ENCODE data around the gene ALDH1L1.

The ALDH1L1 gene

DNA sequence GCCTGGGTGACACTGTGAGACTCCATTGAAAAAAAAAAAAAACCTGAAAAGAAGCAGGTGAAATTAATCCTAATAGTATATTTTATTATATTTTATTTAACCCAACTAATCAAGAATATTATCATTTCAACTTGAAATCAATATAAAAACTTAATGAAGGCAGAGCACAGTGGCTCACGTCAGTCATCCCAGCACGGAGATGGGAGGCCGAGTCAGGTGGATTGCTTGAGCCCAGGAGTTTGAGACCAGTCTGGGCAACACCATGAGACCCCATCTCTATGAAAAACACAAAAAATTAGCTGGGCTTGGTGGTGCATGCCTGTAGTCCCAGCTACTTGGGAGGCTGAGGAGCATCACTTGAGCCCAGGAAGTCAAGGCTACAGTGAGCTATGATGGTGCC is 63.2 kb downstream of the ALDH1L1 start:
- no peak for DNase-seq

DNA sequence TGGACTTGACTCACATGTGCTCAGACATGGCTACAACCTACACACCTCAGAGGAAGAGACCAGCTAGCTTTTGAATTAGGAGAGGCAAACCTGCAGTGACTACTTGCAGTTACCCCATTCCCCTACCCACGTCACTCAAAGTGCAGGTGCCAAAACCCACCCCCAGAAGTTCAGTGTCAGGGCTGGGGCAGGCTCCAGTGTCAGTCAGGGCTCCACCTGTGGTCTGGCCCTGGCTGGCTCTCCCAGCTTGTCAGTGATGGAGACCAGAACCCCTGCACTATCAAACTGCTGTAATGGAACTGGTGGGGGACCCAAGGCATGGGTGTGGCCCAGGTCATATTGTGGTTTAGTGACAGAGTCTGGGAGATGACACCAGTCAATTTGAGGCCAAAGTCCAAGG is 63.9 kb downstream of the ALDH1L1 start:
- no peak for DNase-seq

DNA sequence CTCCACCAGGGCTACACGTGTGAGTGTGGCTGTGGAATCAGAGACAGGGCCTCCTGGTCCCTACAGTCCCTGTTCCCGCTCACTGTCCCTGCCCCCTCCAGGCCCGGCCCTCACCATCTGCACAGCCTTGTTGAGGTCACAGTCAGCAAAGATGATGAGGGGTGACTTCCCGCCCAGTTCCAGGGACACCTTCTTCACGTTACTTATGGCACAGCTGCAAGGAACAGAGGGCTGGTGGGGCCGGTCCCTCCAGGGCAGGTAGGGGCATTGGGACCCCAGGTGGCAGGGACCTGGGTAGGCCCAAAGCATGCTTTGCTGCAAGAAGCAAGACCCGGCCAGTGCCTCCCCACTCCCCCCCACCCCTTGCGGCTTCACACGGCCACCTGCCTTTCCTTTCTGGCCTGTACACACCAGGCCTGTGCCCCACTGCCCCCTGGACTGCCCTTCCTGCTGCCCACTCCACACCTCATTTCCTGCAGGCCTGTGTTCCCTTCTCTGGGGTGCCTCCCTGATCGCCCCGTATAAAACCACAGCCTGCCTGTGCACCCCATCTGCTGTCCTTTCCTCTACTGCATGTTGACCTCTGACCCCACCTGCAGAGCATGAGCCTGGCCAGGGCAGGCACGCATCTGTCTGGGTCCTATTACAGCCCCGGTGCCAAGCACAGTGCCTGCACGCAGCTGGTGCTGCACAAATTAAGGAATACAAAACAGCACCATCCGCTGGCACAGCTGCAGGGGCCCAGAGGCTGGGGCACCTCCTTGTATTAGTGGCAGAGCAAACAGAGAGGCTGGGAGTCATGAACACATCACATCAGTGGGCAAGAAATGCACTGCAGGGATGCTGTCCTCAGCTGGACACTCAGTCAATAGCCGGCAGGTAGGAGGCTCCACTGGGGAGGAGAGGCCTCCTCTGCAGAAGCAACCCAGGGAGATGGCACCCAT is 65.7 kb downstream of the ALDH1L1 start:
- DNase-seq = no peak

DNA sequence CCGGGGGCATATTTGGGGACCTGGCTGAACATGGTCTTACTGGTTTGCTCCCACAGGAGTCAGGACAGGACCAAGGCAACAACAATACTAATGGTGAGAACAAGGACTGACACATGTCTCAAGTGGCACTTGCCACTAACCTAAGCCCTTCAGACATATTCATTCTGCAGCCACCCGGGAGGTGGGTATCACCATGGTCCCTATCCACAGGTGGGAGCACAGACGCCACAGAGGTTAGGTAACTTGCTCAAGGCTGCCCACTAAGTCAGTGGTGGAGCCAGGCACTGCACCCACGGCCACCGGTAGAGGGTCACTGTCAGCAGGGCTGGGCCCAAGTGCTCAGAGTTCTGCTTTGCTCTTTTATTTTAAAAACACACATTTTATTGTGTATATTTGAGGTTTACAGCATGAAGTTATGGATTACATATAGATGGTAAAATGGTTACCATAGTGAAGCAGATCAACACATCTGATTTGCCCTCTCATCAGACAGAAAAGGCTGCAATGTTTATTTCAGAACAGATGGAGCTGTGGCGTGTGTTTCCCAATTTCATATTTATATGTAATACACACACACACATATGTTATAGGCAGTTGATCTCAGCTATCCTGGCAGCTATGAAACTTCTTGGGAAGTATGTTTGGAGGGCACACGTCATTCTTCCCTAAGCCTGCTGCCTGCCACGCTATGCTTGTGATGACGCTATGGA is 66.5 kb downstream of the ALDH1L1 start:
- DNase-seq = peak; percentile 1

DNA sequence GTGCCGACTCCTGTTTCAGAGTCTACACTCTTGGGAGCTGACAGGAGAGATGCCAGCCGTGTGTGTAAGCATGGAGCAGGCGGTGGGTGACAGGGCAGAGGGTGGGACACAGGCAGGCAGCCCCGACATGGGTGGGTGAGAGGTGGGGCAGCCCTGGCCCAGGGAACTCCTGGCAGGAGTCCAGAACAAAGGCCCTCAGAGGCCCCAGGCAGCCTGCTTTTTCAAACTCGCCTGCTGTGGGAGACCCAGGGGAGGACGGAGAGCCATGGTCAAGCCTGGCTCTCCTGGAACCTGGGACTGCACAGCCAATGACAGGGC is 67.2 kb downstream of the ALDH1L1 start:
- DNase-seq = no peak

DNA sequence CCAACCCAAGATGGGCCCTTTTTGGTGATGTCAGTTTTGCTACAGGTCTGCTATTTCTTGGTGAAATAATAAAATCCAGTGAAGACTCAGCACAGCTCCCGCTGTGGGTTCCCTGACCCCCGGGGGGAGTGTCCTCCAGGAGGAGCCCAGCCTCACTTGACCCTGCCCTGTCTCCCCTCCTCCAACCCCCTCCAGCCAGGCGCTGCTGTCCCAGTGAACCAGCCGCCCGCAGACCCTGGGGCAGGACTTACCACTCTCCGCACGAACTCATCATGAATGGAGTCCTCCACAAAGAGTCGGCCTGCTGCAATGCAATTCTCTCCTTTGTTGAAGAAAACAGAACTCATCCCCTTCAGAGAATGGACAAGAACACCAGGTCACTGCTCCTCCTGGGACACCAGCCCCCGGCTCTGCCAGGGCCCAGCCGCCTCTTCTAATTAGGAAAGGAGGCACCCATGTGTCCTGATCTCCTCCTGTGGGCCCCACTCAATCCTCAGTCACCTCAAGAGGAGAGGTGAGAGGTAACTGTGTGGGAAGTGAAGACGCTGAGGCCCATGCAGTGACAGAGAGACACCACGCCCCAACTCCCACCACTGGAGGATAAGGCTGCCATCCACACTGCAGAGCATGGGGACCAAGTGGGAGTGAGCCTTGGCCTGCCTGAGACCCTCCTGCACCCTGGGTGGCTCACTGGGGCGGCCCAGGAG is 67.7 kb downstream of the ALDH1L1 start:
- no peak for DNase-seq

DNA sequence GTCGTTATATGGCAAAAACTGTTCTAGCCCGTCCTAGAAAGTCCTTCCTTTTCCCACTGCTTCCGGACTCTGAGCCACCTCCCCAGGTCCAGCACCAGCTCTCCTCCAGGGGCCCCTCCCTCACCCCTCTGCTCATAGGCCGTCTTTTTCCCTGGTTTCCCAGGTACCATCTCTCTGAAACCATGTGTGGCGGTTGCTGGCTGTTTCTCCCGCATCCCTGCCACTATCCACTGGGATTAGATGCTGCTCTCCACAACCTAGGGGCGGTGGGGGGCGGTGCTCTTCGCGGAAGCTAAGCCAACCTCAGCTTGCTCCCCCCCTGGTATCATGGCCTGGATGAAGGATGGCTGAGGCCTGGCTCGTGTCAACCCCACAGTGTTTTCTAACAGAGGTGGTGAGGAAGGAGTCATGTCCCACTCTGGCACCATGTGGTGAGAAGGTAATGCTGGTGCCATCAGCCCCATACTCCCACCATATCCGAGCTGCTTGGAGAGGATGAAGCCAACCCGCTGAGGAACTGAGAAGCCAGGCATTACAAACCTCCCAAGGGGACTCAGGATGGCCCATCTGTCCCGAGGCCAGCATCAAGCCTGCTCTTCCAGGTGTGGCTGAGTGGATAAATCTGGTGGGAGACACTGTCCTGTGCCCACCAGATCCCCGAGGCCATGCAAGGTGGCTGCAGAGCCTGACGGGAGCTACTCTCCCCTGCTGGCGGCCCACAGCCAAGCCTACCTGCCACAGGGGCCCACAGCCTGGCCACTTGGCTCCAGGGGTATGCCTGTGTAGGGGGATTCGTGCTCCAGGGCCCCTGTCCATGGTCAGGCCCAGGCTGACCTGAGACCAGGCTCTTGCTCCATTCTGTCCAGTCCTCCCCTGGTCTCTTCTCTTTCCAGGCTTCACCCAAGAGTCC is 68.6 kb downstream of the ALDH1L1 start:
- DNase-seq = no peak

DNA sequence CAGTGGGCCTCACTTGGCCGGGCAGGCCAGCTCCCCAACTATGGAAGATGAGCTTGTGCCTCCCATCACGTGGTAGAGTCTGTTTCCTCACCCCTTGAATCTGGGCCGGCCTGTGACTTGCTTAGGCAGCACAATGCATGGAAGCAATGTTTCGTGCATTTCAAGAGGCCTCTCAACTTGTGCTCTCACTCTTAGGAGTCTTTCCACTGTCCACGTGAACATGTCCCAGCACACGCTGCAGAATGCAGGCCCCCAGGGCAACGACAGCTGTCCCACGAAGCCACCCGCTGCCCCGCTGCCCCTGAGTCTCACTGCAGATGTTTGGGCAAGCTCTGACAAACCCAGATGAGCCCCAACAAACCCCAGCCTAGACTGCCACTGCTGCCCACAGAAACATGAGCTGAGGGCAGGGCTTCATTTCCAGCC is 69.2 kb downstream of the ALDH1L1 start:
- DNase-seq = no peak

DNA sequence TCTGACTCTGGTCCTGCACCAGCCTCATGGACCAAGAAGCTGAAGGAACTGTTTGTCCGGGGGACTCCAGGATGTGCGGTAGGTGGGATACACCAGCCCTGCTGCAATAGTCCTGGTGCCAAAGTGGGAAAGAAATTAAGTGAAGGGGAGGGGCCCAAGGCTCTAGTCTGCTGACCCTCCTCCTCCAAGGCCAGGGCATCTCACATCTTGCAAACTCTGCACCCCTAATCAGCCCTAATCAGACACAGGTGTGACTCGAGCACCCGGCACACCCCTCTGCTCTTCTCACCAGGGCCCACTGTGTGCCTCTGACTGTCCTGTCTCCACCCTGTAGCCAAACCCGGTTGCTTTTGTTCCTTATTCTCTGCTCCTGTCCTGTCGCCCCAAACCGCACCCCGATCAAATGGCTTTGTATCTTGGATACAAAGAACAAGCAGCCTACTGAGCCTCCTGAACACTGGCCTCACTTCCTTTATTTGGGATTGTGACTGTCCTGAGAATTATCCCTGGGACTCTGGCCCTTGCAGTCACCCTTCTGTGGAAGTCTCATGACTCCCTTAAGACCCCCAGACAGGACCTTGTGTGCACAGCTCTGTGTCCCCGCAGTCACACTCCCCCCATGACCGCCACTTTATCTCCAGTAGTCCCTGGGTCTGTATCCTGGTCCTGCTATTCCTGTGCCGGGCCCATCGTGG is 69.8 kb downstream of the ALDH1L1 start:
- no peak for DNase-seq

DNA sequence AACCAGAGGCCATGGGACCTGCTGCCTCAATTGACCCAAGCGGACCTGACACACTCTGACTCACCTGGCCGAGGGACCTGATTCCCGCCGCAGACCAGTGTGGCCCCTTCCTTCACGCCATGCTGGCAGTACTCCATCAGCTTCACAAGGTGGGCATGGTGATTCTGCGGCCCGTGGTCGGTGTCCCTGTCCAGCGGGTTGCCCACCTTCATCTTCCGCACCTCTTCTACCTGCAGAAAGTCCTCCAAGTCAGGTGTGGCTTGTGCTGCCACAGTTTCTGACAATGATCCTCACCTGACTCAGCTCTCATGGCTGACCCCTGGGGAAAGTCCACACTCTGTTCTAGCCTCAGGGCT is 70.5 kb downstream of the ALDH1L1 start:
- DNase-seq = no peak

DNA sequence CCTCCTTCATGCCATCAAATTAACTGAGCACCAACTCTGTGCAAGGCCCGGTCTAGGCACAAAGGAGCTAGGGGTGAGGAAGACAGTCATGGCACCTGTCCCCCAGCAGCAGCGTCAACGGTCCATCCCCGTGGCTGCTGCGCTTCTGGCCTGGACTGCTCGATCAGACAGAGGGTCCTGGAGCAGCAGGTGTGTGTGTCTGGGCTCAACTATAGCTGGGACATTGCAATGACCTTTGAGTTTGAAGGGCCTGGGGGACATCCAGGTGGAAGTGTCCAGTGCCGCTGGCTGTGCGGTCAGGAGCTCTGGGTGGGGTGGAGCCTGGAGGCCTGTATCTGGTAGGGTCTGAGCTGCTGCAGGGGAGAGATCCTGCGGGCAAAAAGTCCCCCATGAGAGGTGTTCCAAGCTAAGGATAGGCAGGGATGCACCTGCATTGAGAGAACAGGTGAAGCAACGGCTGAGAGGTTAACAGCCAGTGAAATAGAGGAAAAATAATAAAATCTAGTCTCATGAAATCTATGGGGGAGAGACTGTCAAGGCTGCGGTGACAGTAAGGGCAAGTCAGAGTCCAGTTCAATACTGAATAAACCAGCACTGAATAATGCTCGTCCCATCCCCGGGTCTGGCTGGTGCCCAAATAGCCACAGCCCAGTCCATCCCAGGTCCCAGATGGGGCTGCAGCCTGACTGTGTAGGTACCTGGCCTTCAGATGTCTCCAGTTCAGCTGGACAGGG is 71.1 kb downstream of the ALDH1L1 start:
- DNase-seq = no peak

DNA sequence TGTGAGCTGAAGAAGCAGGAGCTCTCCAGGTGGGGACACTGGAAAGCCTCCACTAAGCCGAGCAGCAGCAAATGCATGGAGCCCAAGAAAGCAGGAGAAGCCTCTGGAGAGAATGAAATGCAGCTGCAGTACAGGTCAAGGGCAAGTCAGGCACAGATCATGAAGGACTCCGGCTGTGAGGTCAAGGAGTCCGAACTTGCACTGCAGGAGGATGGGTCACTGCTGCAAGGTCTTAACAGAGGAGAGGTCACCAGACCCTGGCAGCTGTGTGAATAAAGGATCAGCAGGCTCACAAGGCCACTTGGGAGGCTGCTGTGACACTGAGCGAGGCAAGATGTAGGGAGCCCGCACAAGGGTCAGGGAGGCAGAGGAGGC is 71.7 kb downstream of the ALDH1L1 start:
- no peak for DNase-seq

DNA sequence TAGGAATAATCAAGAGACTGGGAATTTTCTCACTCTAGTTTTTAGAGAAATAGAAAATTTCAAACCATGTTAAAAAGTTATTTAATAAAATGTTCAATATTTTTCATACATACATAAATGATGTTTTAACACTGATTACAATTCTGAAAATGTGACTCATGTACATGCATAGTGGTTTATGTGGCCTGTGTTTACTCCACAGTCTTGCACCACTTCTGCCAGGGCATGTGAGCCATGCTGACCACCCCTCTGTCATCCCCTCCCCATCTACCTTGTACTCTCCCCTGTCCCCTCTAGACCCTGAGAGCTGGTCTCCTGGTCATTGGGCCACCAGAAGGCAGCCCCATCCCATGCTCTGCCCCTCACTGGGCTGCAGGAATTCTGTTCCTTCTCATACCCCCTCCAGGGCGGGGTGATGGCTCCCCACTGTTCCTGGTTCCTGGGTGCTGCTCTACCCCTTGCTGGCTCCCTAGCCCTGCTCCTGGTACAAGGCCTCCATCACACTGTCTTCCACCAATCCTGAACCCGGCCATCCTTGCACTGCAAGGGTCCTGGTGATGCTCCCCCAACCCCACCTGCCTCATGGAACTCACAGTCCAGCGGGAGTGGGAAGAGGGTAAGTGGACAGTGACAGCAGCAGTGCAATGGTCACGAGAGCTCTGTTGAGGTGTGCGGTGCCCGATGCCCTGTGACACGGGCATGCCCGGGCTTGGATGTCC is 72.3 kb downstream of the ALDH1L1 start:
- DNase-seq = no peak

DNA sequence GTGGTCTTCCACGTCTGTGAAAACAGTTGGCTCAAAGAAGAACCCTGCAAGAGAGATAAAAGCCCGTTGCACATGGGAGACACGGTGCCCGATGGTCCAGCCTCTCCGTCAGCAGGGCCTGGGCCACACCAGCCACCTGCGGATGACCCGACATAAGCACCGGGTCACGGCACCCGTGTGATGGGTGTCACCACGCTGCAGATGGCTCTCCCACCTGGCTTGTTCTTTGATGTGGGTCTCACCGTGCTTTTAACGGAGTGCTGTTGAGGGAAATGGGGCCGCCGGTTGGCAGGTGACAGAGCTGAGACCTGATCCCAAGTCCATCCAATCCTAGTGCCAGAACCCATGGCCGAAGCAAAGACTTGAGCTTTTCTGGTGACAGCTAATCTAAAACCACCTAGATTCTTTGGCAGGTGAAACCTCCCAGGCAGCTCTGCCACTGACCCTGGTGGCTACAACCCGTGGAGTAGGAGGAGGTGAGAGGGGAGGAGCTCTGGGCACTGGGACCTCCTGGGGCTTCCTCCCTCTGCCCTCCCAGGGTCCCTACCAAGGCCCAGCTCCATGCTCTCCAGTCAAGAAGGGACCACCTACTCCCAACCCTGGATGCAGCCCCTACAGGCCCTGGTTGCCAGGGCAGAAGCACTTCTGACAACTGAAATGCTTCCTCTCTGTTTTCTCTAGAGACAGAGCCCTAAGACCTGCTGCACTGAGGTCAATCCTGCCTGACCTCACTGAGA is 73.0 kb downstream of the ALDH1L1 start:
- DNase-seq = no peak

DNA sequence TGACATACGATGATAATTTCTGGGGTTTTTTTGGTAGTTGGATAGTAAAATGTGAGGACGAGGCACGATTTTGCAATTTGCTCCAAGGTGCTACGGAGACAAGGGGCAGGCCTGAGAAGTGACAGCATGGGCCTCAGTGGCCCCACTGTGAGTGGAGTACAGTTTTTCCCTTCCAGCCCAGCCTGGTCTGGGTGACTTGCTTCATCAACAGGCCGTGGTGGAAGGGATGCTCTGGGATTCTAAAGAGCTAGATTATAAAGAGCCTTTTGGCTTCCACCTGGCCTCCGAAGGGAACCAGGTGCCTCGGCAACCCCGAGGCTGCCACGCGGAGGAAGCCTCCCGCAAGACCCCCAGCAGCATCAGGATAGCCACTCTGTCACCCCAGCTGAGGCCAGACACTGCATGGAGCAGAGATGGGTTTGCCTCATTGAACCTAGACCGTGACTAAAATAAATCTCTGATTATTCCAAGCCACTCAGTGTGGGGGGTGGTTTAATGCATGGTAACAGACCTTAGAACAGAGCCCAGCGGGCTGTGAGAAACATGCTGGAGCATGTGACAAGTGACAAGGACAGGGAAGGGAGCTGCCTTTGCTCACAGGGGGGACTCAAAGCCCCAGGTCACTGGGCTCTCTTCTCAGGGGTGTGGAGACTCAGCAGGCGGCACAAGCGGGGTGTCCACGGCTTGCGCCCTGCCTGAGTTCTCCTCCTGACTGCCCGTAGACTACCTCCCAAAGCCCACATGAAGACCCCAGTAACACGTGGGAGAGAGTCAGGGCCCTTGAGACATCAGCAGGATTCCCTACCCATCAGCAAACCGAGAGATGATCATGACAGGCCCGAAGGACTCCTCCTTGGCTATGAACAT is 73.8 kb downstream of the ALDH1L1 start:
- DNase-seq = no peak

DNA sequence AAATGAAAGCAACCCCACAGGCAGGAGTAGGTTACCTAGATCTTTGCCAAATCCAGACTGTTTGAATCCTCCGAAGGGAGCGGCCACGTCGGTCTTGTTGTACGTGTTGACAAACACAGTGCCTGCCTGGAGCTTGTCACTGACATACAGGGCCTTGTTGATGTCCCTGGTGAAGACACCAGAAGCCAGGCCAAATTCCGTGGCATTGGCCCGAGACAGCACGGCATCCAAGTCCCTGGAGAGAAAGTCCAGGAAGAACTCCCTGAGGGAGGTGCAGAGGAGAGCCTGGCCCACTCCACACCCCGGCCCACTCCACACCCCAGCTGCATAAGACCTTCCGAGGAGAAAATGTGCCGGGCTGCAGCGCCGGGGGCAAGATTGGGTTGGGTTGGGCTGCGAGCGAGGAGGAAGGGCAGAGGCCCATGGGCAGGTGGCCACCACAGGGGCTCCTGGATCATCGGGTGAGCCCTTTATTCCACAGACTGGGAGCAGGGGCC is 74.6 kb downstream of the ALDH1L1 start:
- no peak for DNase-seq

DNA sequence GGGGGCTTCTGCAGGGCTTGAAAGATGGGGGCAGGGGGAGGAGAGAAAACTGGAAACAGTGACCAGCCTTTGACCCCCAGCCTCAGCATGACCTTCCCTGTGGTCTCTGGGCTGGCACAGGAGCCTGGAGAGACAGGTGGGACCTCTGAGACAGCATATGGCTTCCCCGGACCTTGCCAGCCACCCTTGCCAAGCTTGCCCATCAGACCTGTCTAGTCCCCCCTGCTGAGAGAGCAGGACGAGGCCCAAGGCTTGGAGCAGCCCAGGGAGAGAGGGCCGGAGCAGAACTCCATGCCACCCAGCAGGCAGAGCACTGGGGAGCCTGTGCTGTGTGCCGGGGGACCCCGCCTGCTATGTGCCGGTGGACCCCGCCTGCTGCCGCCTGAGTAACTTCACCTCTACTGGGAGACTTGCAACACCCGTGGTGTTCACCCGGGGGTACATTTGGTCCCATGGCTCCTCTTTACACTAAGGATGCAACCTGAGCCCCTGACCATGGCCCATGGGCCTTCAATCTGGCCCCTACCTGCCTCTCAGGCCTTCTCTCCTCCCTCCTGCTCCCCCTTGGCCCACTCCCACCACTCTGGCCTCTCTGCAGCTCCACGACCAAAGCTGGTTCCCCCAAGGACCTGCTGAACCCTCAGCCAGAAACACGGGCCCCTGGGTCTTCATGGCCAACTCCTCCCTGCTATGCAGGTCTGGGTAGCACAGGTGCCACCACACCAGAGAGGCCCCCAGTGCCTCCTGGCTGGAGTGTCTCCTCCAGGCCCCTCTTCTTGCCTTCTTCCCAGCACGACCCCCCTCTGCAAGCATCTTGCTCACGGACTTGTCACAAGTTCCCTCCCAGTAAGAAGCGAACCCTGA is 75.4 kb downstream of the ALDH1L1 start:
- DNase-seq = no peak
